HTR-8/SVneo (cell line): Measurements from ENCODE around the gene STK38.
"Not testable (repeated sequence)": the region's sequence is repeated elsewhere in the genome, so short reads cannot be mapped to it uniquely, and the experiment has no call there.

Experiments used
- DNase-seq: peaks from one replicate; pipeline ENCODE4 v3.0.0; 2011; ENCODE audit warnings: low spot score, mixed read lengths; ENCODE audit not compliant: insufficient read length
- FAIRE-seq: peaks from 2 replicates; lab custom pipeline; 2011; peaks lifted over from hg19 to GRCh38; lab: Jason Lieb, UNC

The STK38 gene

DNA sequence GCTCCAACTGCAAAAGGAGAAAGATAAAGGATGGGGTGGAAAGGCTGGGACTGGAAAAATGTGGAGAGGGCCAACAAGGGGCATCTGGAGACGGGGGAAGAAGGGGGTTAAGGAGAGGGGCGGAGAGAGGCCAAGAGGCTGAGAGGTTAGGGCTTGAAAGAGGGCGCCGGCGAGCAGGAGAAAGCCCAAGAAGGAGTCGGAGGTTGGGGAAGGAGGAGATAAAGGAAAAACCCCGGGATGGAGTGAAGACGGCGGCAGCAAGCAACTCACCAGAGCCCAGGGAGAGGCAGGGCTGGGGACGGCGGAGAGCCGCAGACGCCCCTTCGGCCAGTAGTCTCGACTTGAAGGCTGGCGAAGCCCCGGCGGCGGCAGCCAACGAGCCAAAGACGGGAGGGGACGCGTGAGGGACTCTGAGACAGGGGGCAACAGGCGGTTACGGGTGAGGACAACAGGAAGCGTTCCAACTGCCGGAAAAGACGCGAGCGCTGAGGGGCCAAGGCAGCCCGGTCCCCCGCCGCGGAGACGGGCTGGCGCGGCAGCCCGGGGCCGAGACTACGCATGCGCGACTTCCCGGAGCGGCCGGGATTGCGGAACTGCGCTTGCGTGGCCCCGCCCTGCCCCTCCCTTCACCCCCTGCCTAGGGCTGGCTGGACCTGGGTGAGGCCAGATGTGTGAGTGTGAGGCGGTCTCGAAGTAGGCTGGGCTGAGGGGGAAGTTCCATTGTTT lies at the start of gene STK38:
Gene STK38, minus strand, starts transcription at position 560 of the 726 bp plus-strand sequence. CDS start 7,277 bp downstream, outside the sequence.
- peak; percentile 92 for FAIRE-seq

DNA sequence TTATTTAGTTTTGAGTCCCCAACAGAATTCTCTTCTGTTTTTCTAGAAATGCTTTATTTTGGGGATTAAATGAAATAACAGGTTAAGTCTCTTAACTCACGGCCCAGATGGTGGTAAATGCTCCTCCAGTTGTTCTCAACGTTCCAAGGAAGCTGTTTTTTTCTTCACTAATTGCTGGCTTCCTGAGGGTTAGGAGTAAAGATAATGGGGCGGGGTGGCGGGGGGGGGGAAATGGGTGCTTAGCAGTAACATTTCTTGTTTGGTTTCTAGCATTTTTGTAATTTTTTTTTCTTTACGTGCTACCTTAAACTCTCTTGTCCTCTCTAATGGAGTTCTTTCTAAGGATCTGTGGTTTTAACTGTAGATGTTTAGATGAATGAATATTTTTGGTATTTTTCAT lies 49.1 kb upstream of the STK38 start:
- DNase-seq (no peak), FAIRE-seq (no peak)

More for the DNA sequence above, at the start of gene STK38:
- DNase-seq, result peak; percentile 99

DNA sequence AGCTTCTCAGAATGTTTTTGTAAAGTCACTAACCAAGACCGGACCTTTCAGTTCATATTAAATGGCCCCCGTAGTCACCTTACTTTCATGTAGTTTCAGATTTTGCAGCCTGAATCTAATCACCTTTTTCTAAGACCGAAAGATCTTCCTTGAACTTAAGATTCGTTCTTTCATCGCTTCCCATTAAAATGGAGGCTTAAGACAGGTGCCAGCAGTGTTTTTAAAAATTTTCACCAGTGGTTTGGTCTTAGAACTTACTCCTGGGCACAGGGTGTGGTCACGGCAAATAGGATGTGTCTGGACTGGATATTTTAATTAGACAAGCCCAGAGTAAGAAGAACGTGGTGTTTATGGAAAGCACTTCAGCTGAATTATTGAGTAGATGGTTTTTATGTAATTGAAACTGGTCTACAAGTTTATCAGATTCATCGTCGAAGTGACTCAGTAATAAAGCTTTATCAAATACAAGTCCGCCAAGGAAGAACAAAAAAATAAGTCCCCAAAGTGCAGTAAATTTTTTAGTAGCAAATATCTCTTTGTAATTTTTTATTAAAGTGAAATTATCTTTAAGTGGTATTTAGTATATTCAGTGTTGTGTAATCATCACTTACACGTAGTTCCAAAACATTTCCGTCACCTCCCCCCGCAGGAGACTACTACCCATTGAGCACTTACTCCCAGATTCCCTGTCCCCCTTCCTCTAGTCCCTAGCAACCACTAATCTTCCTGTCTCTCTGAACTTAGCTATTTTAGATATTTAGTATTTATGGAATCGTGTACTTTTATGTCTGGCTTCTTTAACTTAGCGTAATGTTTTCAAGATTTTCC lies 47.8 kb upstream of the STK38 start:
- FAIRE-seq (no peak), DNase-seq (no peak)

DNA sequence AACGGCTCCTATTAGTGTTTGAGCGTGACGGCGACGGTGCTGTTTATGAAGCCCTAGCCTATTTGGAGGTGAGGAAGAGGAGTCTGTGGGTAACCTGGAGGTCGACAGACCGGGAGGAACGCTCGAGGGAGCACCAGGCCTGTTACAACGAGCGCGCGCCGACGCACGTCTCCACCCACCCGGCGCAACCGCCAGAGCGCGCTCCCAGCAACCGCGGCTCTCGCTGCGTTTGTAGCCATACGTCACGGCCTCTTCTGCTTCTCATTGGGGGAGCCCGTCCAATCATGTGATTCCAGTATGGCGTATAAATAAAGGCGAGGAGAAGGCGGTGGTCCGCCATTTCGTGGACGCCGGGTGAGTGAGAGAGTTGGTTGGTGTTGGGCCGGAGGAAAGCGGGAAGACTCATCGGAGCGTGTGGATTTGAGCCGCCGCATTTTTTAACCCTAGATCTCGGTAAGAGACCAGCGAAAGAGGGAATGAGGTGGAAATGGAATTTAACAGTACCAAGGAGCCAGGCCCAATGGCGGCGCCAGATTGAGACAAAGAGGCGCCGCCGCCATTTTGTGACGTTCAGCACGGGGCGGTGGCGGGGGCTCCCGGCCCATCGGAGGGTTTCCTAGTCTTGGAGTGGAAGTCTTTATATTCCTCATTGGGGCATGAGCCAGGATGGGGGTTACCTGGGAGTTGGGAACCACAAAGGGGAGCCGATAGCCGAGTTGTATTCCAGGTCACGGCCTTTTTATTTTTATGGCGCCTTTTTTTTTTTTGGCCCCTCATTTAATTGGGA lies 46.9 kb upstream of the STK38 start, which contains the start of gene SRSF3:
Gene SRSF3, plus strand, starts transcription at position 334 of the 787 bp plus-strand sequence. CDS start 2,401 bp downstream, outside the sequence.
- DNase-seq (peak; percentile 97), FAIRE-seq (peak; percentile 86)

DNA sequence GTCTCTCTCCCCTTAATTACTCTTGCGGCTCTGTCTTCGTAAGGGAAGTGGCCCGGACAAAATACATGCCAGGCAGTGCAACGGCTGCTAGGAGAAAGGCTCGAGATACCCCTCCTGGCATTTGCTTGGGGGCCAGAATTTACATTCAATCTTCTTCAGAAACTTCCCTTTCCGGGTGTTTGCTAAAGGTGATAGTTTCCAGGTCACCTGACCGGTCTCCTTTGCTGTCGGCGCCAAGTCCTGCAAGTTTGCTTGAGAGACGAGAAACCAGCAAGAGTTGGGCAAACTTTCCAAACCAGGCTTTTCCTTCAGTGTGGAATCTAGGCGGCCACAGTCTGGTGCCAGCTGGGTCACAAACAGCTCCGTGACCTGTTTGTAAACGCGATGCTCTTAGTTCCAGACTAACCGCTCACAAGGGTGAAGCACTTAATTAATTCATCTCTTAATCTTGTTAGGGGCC lies 46.3 kb upstream of the STK38 start:
- no peak for FAIRE-seq
- no peak for DNase-seq

DNA sequence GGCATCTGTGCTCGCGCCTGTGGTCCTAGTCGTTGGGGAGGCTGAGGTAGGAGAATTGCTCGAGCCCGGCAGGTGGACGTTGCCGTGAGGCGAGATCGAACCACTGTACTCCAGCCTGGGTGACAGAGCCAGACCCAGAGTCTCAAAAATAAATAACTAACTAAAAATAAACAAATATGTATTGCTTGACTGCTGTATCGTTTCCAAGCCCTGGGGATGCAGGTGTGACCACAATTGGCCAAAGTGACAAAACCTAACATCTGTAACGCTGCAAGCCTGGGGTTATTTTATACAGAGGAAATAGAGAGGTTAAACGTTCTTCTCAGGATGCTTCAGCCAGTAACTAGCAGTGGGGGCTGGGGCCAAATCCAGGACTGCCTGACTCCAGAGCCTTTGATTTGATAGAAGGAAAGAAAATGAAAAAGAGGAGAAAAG lies 45.0 kb upstream of the STK38 start:
- DNase-seq, result no peak

DNA sequence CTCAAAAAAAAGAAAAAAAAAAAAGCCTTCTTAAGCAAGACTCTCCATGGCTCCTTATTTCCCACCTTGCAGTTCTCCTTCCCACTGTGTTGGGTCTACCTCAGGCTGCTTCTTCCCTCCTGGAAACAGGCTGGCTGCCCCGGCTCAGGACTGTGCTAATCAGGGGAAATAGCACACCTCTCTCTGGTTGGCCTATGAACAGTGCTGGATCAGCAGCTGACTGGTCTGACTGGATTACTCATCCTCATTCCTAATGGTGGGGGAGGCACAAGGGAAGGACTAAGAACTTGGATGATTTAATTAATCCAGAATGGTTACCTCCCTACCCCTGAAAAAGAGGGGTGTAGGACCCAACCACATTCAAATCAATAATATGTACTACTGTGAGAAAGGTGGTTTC lies 43.0 kb upstream of the STK38 start:
- peak; percentile 83 for FAIRE-seq
- DNase-seq, result peak; percentile 79

More for the DNA sequence above, 45.0 kb upstream of the STK38 start:
- no peak for FAIRE-seq

DNA sequence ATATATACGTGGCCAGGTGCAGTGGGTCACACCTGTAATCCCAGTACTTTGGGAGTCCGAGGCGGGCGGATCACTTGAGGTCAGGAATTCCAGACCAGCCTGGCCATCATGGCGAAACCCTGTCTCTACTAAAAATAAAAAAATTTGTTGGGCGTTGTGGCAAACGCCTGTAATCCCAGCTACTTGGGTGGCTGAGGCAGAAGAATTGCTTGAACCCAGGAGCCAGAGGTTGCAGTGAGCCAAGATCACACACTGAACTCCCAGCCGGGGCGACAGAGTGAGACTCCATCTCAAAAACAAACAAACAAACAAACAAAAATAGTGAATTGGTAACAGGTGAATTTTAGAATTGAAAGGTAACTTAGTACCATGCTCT lies 41.7 kb upstream of the STK38 start:
- FAIRE-seq, DNase-seq: not testable (repeated sequence)

DNA sequence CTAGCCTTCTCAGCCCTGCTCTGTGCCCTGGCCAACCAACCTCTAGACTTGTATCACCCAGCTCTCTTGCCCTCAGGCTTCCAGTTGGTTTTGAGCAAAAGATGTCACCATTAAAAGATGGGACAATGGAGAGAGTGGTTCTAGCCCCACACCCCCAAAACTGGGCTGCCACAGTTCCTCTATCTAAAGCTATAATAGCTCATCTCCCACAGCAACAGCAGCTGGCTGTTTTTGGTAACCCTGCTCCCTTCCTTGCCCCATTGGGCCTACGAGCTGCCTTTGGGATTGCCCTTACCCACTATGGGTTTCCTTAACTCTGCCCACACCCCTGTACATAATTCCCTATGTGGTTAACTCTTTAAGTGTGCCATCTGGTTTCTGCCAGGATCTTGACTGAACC lies 39.3 kb upstream of the STK38 start:
- FAIRE-seq, result no peak
- no peak for DNase-seq

DNA sequence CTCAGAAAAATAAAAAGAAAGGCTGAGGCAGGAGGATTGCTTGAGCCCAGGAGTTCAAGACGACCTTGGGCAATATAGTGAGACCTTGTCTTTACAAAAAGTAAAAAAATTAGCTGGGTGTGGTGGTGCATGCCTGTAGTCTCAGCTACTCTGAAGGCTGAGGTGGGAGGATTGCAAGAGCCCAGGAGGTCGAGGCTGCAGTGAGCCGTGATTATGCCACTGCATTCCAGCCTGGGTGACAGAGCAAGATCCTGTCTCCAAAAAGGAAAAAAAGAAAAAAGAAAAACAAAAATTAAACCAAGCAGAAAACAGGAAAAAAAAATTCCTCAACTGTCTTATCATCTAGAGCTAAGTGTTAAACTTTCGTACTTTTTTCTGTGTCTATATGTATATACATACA lies 34.4 kb upstream of the STK38 start:
- no peak for FAIRE-seq
- DNase-seq, result no peak

DNA sequence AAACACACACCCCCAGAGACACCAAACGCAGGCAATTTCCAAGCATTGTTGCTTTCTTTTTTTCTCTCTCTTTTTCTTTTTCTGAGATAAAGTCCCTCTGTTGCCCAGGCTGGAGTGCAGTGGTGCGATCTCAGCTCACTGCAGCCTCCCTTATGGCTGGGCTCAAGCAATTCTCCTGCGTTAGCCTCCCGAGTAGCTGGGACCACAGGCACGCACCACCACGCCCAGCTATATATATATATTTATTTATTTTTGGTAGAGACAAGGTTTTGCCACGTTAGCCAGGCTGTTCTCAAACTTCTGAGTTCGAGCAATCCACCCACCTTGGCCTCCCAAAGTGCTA lies 32.9 kb upstream of the STK38 start:
- DNase-seq, result no peak
- no peak for FAIRE-seq

DNA sequence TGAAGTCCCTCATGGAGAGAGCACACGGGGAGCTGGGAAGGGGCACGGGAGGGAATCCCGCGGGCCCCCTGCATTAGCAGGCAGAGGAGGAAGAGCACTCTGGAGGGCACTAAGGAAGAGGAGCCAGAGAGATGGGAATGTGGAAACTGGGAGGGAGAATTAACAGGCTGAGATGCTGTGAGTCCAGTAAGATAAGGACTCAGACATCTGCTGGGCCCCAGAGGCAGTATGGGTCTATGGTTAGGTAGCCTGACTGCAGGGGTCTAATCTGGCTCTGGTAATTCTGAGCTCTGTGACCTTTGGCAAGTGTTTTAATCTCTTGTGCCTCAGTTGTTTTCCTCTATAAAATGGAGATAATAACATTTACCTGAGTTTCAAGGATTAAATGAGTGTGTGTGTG lies 31.2 kb upstream of the STK38 start:
- DNase-seq (no peak), FAIRE-seq (no peak)

DNA sequence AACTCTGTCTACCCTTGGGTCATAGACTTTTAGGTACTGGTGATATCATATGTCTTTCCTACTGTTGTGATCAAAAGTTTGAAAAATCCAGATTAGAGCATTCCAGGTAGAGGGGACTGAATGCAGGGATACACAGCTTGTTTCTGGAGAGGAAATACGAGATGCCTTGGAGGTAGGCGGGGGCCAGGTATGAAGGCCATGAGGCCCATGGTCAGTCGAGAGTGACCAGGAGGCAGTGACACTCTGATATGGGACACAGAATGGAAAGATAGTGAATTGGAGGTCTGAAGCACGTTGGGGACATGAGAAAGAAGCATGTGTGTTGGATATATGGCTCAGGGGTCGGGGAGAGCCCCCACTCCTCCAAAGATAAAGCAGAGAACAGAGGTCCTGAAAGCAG lies 30.8 kb upstream of the STK38 start:
- FAIRE-seq (no peak), DNase-seq (no peak)

DNA sequence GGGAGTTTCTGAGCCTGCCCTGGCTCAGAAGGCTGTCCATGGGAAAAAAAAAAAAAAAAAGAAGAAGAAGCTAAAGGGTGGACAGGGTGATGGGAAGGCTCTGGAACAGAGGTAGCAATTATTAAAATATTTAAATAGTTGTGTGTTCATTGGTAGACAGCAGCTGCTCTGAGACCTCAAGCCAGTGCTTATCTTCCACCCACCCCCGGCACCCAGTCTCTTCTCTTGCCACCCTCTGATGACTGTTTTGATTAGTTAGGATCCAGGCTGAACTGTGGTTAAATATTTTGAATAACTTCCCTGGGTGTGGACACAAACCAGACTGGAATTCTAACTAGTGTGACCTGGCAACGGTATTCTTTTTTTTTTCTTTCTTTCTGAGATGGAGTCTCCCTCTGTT lies 30.0 kb upstream of the STK38 start:
- DNase-seq, result peak; percentile 91
- no peak for FAIRE-seq

DNA sequence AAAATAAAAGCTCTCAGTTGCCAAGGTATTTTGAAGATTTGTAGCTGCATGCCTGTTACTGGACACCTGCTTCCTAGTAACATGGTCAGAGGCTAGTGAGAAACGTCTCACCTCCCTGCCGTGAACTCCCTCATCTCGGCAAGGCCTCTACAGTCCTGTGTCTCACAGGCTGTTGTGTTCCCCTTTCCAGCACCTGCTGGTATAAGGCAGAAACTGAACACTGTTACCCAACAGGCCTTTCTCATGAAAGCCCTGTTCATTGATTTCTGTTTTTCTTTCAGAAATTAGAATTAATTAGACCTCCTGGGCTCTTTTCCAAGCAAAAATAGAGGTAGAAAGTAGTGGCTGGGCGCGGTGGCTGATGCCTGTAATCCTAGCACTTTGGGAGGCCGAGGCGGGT lies 29.3 kb upstream of the STK38 start:
- FAIRE-seq, result no peak
- DNase-seq, result no peak

DNA sequence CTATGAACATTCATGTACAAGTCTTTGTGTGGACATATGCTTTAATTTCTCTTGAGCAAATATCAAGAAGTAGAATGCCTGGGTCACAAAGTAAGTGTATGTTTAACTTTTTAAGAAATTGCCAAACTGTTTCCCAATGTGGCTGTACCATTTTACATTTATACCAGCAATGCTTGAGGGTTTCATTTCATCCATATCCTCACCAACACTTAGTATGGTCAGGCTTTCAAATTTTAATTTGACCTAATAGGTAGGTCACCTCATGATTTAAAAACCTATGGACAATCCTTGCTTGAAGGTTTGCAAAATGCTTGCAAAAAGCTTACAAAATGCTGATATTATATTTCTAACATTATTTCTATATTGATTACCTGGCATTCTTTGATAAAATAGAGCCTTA lies 27.4 kb upstream of the STK38 start:
- FAIRE-seq, result no peak
- DNase-seq, result no peak

DNA sequence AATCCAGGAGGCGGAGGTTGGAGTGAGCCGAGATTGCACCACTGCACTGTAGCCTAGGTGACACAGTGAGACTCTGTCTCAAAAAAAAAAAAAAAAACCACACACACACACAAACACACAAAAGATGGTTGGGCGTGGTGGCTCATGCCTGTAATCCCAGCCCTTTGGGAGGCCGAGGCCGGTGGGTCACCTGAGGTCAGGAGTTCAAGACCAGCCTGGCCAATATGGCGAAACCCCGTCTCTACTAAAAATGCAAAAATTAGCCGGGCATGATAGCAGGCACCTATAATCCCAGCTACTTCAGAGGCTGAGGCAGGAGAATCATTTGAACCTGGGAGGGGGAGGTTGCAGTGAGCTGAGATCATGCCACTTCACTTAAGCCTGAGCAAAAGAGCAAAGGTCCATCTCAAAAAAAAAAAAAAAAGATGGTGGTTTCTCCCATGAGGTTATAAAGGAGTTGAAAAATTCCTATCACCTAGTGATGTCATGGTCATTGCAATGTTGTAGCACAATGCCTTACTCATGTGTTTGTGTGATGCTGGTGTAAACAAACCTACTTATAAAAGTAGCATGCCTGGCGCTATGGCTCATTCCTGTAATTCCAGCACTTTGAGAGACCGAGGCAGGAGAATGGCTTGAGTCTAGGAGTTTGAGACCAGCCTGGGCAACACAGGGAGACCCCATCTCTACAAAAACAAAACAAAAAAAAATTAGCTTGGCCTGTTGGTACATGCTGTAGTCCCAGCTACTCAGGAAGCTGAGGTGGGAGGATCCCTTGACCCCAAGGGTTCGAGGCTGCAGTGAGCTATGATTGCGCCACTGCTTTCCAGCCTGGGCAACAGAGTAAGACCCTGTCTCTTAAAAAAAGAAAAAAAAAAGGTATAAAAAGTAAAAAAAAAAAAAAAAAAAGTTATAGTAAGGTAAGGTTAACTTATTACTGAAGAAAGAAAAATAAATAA lies 25.4 kb upstream of the STK38 start:
- not testable (repeated sequence) for DNase-seq

DNA sequence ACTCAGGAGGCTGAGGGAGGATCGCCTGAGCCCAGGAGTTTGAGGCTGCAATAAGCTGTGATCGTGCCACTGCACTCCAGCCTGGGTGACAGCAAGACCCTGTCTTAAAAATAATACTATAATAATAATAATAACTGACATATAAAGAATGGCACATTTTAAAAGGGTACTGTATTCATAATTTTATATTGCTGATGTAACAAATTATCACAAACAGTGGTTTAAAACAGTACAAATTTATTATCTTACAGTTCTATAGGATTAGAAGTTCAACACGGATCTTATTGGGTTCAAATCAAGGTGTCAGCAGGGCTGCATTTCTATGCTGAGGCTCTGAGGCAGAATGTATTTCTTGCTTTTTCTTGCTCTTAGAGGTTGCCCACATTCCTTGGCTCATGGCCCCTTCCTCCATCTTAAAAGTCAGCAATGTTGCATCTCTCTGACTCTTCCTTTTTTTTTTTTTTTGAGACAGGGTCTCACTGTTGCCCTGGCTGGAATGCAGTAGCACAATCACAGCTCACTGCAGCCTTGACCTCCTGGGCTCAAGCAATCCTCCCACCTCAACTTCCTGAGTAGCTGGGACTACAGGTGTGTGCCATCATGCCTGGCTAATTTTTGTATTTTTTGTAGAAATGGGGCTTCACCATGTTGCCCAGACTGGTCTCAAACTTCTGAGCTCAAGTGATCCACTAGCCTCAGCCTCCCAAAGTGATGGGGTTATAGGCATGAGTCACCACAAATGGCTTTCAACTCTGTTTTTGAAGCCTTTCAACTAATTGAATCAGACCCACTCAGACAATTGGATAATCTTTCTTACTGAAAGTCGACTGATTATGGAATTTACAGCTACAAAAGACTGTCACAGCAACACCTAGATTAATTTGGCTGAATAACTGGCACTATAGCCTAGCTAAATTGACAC lies 24.1 kb upstream of the STK38 start:
- no peak for FAIRE-seq
- no peak for DNase-seq

More for the DNA sequence above, 25.4 kb upstream of the STK38 start:
- not testable (repeated sequence) for FAIRE-seq
